Measurements from ENCODE around the gene ABLIM1. TPM values are rescaled to one million over a fixed set of nuclear protein-coding genes. Genes with fewer than 3 reads are reported as not detected.

Gene ABLIM1
- polyA plus RNA-seq, 3 donors = 0.33 to 0.91 (median 0.57) TPM

DNA sequence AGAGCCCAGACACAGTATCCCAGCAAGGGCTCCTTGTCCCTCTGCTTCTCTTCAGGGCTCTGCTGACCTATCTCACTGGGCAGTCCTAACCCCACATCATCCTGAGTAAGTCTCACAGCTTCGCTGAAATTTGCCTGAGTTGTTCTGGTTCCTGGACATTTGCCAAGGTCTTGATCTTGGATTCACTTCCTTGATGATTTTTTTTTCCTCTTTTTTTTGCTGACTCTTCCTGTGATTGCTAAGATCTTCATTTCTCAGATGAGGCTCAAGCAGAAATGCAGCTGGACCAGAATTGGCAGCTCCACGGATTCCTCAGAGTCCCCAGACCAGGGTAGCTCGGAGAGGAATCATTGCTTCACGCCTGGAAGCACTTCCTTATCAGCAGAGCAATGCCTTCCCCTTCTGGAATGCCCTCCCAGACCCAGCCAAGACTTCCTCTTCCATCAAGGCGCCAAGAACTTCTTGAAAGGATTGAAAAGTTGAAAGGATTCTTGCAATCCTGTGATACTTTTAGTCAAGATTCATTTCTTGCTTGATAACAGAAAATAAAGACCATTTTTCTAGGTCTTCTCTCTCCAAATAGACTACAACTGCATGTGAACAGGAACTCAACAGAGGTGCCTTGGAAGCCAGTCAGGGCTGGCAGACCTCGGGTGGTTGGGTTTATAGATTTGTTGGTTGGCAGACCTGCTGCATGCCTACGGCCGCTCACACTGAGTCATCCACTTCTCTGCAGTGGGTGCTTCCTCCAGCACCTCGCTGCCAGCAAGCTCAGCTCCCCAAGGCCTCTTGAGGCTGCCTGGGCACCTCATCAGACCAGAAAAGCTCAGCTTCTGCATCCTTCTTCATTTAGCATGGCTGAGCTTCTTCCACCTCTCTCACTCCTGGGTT is 244.9 kb downstream of the ABLIM1 start:
- H3K27me3 ChIP-seq (ENCODE audit: control insufficient read depth in 2 of 2, insufficient read depth in 2 of 2, low read length in 2 of 2) = no peaks in the 10 kb centered on the region
- no peak overlapping the region for H3K9ac ChIP-seq (ENCODE audit: insufficient read depth, low read length, poor library complexity, severe bottlenecking)
- 5% methylated on average over 7 of the region's 9 CpGs for WGBS (ENCODE audit: insufficient coverage)
- intact Hi-C loops (cut with micrococcal nuclease) = no loop called here
- H4K20me1 ChIP-seq (ENCODE audit: insufficient read depth, low read length) = no peaks in the 10 kb centered on the region
- peaks cover 0 to 3% (median 0%) of the 10 kb centered on the region in 7 donors for H3K9me3 Mint-ChIP-seq
- peaks cover 7% of the 10 kb centered on the region for H3K4me1 Mint-ChIP-seq
- H3K36me3 ChIP-seq (replicated peaks in 1 of 2; ENCODE audit: control insufficient read depth in 1 of 2, insufficient read depth in 2 of 2, low read length in 2 of 2) = no peaks in the 10 kb centered on the region
- peak overlapping the region in 1 of 2 donors; percentile 16 for H3K4me3 Mint-ChIP-seq
- peaks cover 3 to 6% (median 3%) of the 10 kb centered on the region in 3 donors for H3K27me3 Mint-ChIP-seq (ENCODE audit: low read depth in 3 of 3)
- no peak overlapping the region for H3K27ac ChIP-seq (ENCODE audit: low read depth in 1 of 2, low read length in 2 of 2)
- no peaks in the 10 kb centered on the region for H3K79me2 ChIP-seq (ENCODE audit: insufficient read depth, low read length)
- no peak overlapping the region for H3K27ac Mint-ChIP-seq
- no peak overlapping the region for H3K4me3 ChIP-seq (replicated peaks in 1 of 3; ENCODE audit: low read depth in 2 of 3, low read length in 3 of 3)
- peak in 1 of 3 donors; percentile 8 for DNase-seq
- H3K9me3 ChIP-seq (replicated peaks in 1 of 2; ENCODE audit: control insufficient read depth in 1 of 2, insufficient read depth in 1 of 2, low read length in 2 of 2) = no peaks in the 10 kb centered on the region
- peaks cover 0 to 8% of the 10 kb centered on the region in 2 donors for H3K4me1 ChIP-seq (ENCODE audit: control insufficient read depth in 1 of 2, insufficient read depth in 2 of 2, low read length in 2 of 2)
- no peak overlapping the region for H3K4me2 ChIP-seq (replicated peaks; ENCODE audit: extremely low read depth, low read length, poor library complexity, severe bottlenecking)
- H3K36me3 Mint-ChIP-seq = no peaks in the 10 kb centered on the region
- TF ChIP-seq, protein P1, sequence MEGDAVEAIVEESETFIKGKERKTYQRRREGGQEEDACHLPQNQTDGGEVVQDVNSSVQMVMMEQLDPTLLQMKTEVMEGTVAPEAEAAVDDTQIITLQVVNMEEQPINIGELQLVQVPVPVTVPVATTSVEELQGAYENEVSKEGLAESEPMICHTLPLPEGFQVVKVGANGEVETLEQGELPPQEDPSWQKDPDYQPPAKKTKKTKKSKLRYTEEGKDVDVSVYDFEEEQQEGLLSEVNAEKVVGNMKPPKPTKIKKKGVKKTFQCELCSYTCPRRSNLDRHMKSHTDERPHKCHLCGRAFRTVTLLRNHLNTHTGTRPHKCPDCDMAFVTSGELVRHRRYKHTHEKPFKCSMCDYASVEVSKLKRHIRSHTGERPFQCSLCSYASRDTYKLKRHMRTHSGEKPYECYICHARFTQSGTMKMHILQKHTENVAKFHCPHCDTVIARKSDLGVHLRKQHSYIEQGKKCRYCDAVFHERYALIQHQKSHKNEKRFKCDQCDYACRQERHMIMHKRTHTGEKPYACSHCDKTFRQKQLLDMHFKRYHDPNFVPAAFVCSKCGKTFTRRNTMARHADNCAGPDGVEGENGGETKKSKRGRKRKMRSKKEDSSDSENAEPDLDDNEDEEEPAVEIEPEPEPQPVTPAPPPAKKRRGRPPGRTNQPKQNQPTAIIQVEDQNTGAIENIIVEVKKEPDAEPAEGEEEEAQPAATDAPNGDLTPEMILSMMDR (IDR thresholded peaks at IDR 0.05) = no peak
- H2AFZ ChIP-seq (ENCODE audit: insufficient read depth, low read depth, low read length, poor library complexity, severe bottlenecking) = no peak overlapping the region

DNA sequence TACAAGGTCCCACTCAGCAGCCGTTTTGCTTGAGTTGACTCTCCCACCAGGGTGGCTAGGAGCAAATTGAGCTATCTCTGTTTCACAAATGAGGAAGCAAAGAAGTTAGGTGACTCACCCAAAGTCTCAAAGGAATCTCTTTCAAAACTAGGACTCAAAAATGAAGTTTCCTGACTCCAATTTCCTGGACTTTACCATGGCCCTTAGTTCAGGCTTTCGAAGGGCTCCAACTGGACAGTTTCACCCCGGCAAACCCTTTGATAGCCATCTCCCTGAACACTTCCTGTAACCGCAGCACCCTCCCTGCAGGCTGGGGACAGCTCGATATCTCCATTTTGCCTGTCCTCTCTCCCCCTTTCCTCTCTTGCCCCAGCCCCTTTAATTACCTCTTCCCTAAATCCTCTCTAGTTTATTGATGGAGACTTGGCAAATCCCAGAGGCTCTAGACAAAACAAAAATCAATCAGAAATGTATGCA is 249.1 kb downstream of the ABLIM1 start:
- intact Hi-C loops (cut with micrococcal nuclease) = no loop called here

More for the DNA sequence above, 249.1 kb downstream of the ABLIM1 start:
- Histone ChIP-seq H3K4me3 (replicated peaks in 1 of 3; ENCODE audit: low read depth in 2 of 3, low read length in 3 of 3) (no peak overlapping the region), H3K9ac (ENCODE audit: insufficient read depth, low read length, poor library complexity, severe bottlenecking) (no peak overlapping the region), H4K20me1 (ENCODE audit: insufficient read depth, low read length) (no peaks in the 10 kb centered on the region), H3K9me3 (replicated peaks in 1 of 2; ENCODE audit: control insufficient read depth in 1 of 2, insufficient read depth in 1 of 2, low read length in 2 of 2) (no peaks in the 10 kb centered on the region), H2AFZ (ENCODE audit: insufficient read depth, low read depth, low read length, poor library complexity, severe bottlenecking) (no peak overlapping the region), H3K27ac (ENCODE audit: low read depth in 1 of 2, low read length in 2 of 2) (no peak overlapping the region), H3K4me2 (replicated peaks; ENCODE audit: extremely low read depth, low read length, poor library complexity, severe bottlenecking) (no peak overlapping the region), H3K4me1 (ENCODE audit: control insufficient read depth in 1 of 2, insufficient read depth in 2 of 2, low read length in 2 of 2) (peaks cover 0 to 8% of the 10 kb centered on the region in 2 donors), H3K27me3 (ENCODE audit: control insufficient read depth in 2 of 2, insufficient read depth in 2 of 2, low read length in 2 of 2) (peaks cover 8 to 19% of the 10 kb centered on the region in 2 donors), H3K79me2 (ENCODE audit: insufficient read depth, low read length) (no peaks in the 10 kb centered on the region), H3K36me3 (replicated peaks in 1 of 2; ENCODE audit: control insufficient read depth in 1 of 2, insufficient read depth in 2 of 2, low read length in 2 of 2) (no peaks in the 10 kb centered on the region)
- no peak for DNase-seq
- Mint-ChIP-seq H3K4me3 (no peak overlapping the region), H3K27me3 (ENCODE audit: low read depth in 3 of 3) (peaks cover 26 to 30% (median 28%) of the 10 kb centered on the region in 3 donors), H3K4me1 (peaks cover 9% of the 10 kb centered on the region), H3K27ac (no peak overlapping the region), H3K36me3 (no peaks in the 10 kb centered on the region), H3K9me3 (peaks cover 0 to 8% (median 2%) of the 10 kb centered on the region in 7 donors)
- TF ChIP-seq, protein P1 (IDR thresholded peaks at IDR 0.05) = no peak
- 76% methylated on average over 4 of the region's 5 CpGs for WGBS (ENCODE audit: insufficient coverage)

All from CD14-positive monocyte (primary cell).